C4-2B (cell line): ENCODE results near the gene EGLN1.

Experiments used
- H3K27ac ChIP-seq: fragments of 450-650 bp; 2 replicates; pipeline ENCODE4 v1.5.1; 2017
- CTCF ChIP-seq: fragments of 450-650 bp; conservative IDR thresholded peaks from 2 replicates; pipeline ENCODE4 v1.5.1; 2017; ENCODE audit warnings: mild to moderate bottlenecking
- ZFX ChIP-seq: fragments of 450-650 bp; IDR thresholded peaks from 2 replicates; pipeline ENCODE4 v1.6.1; 2017

EGLN1 gene

GRCh38 chr1:231420299-231420958 lies 1.7 kb downstream of the EGLN1 start:
- no peak for TF ChIP-seq CTCF
- no peak for TF ChIP-seq ZFX
- peak overlapping the region; percentile 92 for H3K27ac ChIP-seq

- H3K27ac ChIP-seq: no peak overlapping the region
- TF ChIP-seq CTCF (no peak), ZFX (no peak)
These were observed 2.3 kb downstream of the EGLN1 start for GRCh38 chr1:231419738-231420298.

- no peak overlapping the region for H3K27ac ChIP-seq
- no peak for TF ChIP-seq CTCF
- no peak for TF ChIP-seq ZFX
These were observed 2.9 kb downstream of the EGLN1 start for GRCh38 chr1:231419147-231419546.

GRCh38 chr1:231418741-231419107 lies 3.4 kb downstream of the EGLN1 start:
- no peak overlapping the region for H3K27ac ChIP-seq
- no peak for TF ChIP-seq CTCF

GRCh38 chr1:231418101-231418740 lies 3.9 kb downstream of the EGLN1 start:
- H3K27ac ChIP-seq: no peak overlapping the region
- TF ChIP-seq CTCF (no peak), ZFX (no peak)

- TF ChIP-seq ZFX: no peak
- TF ChIP-seq CTCF: no peak
- H3K27ac ChIP-seq: no peak overlapping the region
These were observed 4.6 kb downstream of the EGLN1 start for GRCh38 chr1:231417513-231417912.

GRCh38 chr1:231416901-231417300 lies 5.2 kb downstream of the EGLN1 start:
- H3K27ac ChIP-seq: no peak overlapping the region
- no peak for TF ChIP-seq CTCF
- TF ChIP-seq ZFX: no peak
